ENCODE data around the gene SETX.

The SETX gene

GRCh38 chr9:132235125-132235524 is 119.7 kb downstream of the SETX start:
- TF ChIP-seq SPI1 (IDR thresholded peaks at IDR 0.05; ENCODE audit: borderline replicate concordance, low read depth), result no peak
- no peak for TF ChIP-seq GABPA (IDR thresholded peaks at IDR 0.05; ENCODE audit: low read depth)
- no peak for TF ChIP-seq POLR2AphosphoS5 (IDR thresholded peaks at IDR 0.05; ENCODE audit: low read depth)
- TF ChIP-seq CTCF (IDR thresholded peaks at IDR 0.05; ENCODE audit: insufficient read depth, low read length), result no peak
- TF ChIP-seq REST (IDR thresholded peaks at IDR 0.05; ENCODE audit: insufficient replicate concordance, low read depth), result no peak
- DNase-seq (ENCODE audit: low read depth in 1 of 2, low spot score in 1 of 2), result no peak
- Histone ChIP-seq H3K27me3 (ENCODE audit: insufficient read depth, poor library complexity, severe bottlenecking) (no peaks in the 10 kb centered on the region), H3K27ac (replicated peaks) (no peak overlapping the region), H3K4me3 (replicated peaks; ENCODE audit: insufficient read depth, low read length) (no peak overlapping the region)

- no peak for TF ChIP-seq REST (IDR thresholded peaks at IDR 0.05; ENCODE audit: insufficient replicate concordance, low read depth)
- no peak for TF ChIP-seq POLR2AphosphoS5 (IDR thresholded peaks at IDR 0.05; ENCODE audit: low read depth)
- TF ChIP-seq CTCF (IDR thresholded peaks at IDR 0.05; ENCODE audit: insufficient read depth, low read length), result no peak
- TF ChIP-seq SPI1 (IDR thresholded peaks at IDR 0.05; ENCODE audit: borderline replicate concordance, low read depth), result no peak
- no peak for TF ChIP-seq GABPA (IDR thresholded peaks at IDR 0.05; ENCODE audit: low read depth)
- DNase-seq (ENCODE audit: low read depth in 1 of 2, low spot score in 1 of 2), result no peak
- H3K27me3 ChIP-seq (ENCODE audit: insufficient read depth, poor library complexity, severe bottlenecking), result no peaks in the 10 kb centered on the region
- H3K27ac ChIP-seq (replicated peaks), result no peak overlapping the region
- no peak overlapping the region for H3K4me3 ChIP-seq (replicated peaks; ENCODE audit: insufficient read depth, low read length)
Observed at GRCh38 chr9:132234535-132234934, 120.3 kb downstream of the SETX start.

- no peak for TF ChIP-seq CTCF (IDR thresholded peaks at IDR 0.05; ENCODE audit: insufficient read depth, low read length)
- DNase-seq (ENCODE audit: low read depth in 1 of 2, low spot score in 1 of 2), result no peak
- Histone ChIP-seq H3K27me3 (ENCODE audit: insufficient read depth, poor library complexity, severe bottlenecking) (no peaks in the 10 kb centered on the region), H3K27ac (replicated peaks) (no peak overlapping the region), H3K4me3 (replicated peaks; ENCODE audit: insufficient read depth, low read length) (no peak overlapping the region)
Observed at GRCh38 chr9:132233138-132233537, 121.6 kb downstream of the SETX start.

- H3K27ac ChIP-seq (replicated peaks), result no peak overlapping the region
- DNase-seq (ENCODE audit: low read depth in 1 of 2, low spot score in 1 of 2), result no peak
- no peaks in the 10 kb centered on the region for H3K27me3 ChIP-seq (ENCODE audit: insufficient read depth, poor library complexity, severe bottlenecking)
- H3K4me3 ChIP-seq (replicated peaks; ENCODE audit: insufficient read depth, low read length), result no peak overlapping the region
- TF ChIP-seq GABPA (IDR thresholded peaks at IDR 0.05; ENCODE audit: low read depth), result no peak
- no peak for TF ChIP-seq CTCF (IDR thresholded peaks at IDR 0.05; ENCODE audit: insufficient read depth, low read length)
- TF ChIP-seq SPI1 (IDR thresholded peaks at IDR 0.05; ENCODE audit: borderline replicate concordance, low read depth), result no peak
- no peak for TF ChIP-seq REST (IDR thresholded peaks at IDR 0.05; ENCODE audit: insufficient replicate concordance, low read depth)
- TF ChIP-seq POLR2AphosphoS5 (IDR thresholded peaks at IDR 0.05; ENCODE audit: low read depth), result no peak
Observed at GRCh38 chr9:132232522-132232921, 122.3 kb downstream of the SETX start.
